ENCODE results near the gene DYNLT5.
A peak's percentile ranks its signal among the peaks of the same experiment; 100 is the strongest.
"Not testable (repeated sequence)": the region's sequence is repeated elsewhere in the genome, so short reads cannot be mapped to it uniquely, and the experiment has no call there.

Gene DYNLT5

GRCh38 chr1:66751160-66751559, 1.1 kb upstream of the DYNLT5 start:
- no peak for DNase-seq

GRCh38 chr1:66752671-66753371, 562 bp downstream of the DYNLT5 start:
- DNase-seq = no peak

- no peak for DNase-seq
Measured at GRCh38 chr1:66757722-66758240, 5.5 kb downstream of the DYNLT5 start.

GRCh38 chr1:66758241-66758755, 6.0 kb downstream of the DYNLT5 start:
- no peak for DNase-seq

- DNase-seq = no peak
Measured at GRCh38 chr1:66760506-66760905, 8.2 kb downstream of the DYNLT5 start.

GRCh38 chr1:66761221-66761620, 9.0 kb downstream of the DYNLT5 start:
- no peak for DNase-seq

- no peak for DNase-seq
Measured at GRCh38 chr1:66764994-66765578, 12.8 kb downstream of the DYNLT5 start.

- DNase-seq = no peak
Measured at GRCh38 chr1:66767626-66768025, 15.4 kb downstream of the DYNLT5 start.

- no peak for DNase-seq
Measured at GRCh38 chr1:66768965-66769364, 16.7 kb downstream of the DYNLT5 start.

GRCh38 chr1:66769512-66770229, 17.4 kb downstream of the DYNLT5 start:
- DNase-seq = no peak

GRCh38 chr1:66770240-66770639, 18.0 kb downstream of the DYNLT5 start:
- DNase-seq = no peak

GRCh38 chr1:66770694-66771093, 18.4 kb downstream of the DYNLT5 start:
- no peak for DNase-seq

GRCh38 chr1:66773227-66773626, 21.0 kb downstream of the DYNLT5 start:
- no peak for DNase-seq

GRCh38 chr1:66774438-66774837, 22.2 kb downstream of the DYNLT5 start:
- DNase-seq = no peak

- no peak for DNase-seq
Measured at GRCh38 chr1:66775646-66776045, 23.4 kb downstream of the DYNLT5 start.

- peak; percentile 86 for DNase-seq
Measured at GRCh38 chr1:66777831-66778230, 25.6 kb downstream of the DYNLT5 start.

GRCh38 chr1:66778266-66778665, 26.0 kb downstream of the DYNLT5 start:
- peak; percentile 89 for DNase-seq

- no peak for DNase-seq
Measured at GRCh38 chr1:66778969-66779368, 26.7 kb downstream of the DYNLT5 start.

GRCh38 chr1:66779475-66780078, 27.3 kb downstream of the DYNLT5 start:
- DNase-seq = no peak

- not testable (repeated sequence) for DNase-seq
Measured at GRCh38 chr1:66785800-66786199, 33.5 kb downstream of the DYNLT5 start.

GRCh38 chr1:66787641-66788040, 35.4 kb downstream of the DYNLT5 start:
- DNase-seq = no peak

GRCh38 chr1:66788231-66788939, 36.1 kb downstream of the DYNLT5 start:
- no peak for DNase-seq
